GM12875 (cell line): ENCODE results near the gene MTFMT.

Experiments used
- H3K4me3 ChIP-seq: one replicate; pipeline ENCODE4 v1.5.1; 2011; ENCODE audit warnings: low read depth, low read length, control low read depth
- CTCF ChIP-seq: IDR thresholded peaks from 2 replicates; pipeline ENCODE4 v1.5.1; 2011; ENCODE audit warnings: low read depth, mild to moderate bottlenecking, control low read depth, inconsistent platforms, low read length, moderate library complexity, borderline replicate concordance; ENCODE audit not compliant: insufficient read depth

MTFMT gene

GRCh38 chr15:65072027-65072426 lies 42.6 kb upstream of the MTFMT start:
- TF ChIP-seq CTCF = no peak
- no peak overlapping the region for H3K4me3 ChIP-seq

GRCh38 chr15:65071381-65071811 lies 42.0 kb upstream of the MTFMT start:
- no peak overlapping the region for H3K4me3 ChIP-seq
- TF ChIP-seq CTCF = no peak

- H3K4me3 ChIP-seq = no peak overlapping the region
- no peak for TF ChIP-seq CTCF
Observed at GRCh38 chr15:65069779-65070546, 40.5 kb upstream of the MTFMT start.

GRCh38 chr15:65069179-65069578 lies 39.7 kb upstream of the MTFMT start:
- H3K4me3 ChIP-seq = no peak overlapping the region
- TF ChIP-seq CTCF = no peak

- TF ChIP-seq CTCF = no peak
Observed at GRCh38 chr15:65068403-65068788, 39.0 kb upstream of the MTFMT start.

GRCh38 chr15:65067645-65068402 lies 38.4 kb upstream of the MTFMT start, which contains the start of gene RASL12:
Gene RASL12 (minus strand): TSS chr15:65067991. CDS start chr15:65067835, 156 bp downstream.
- H3K4me3 ChIP-seq = no peak within 1 kb of the TSS
- no peak for TF ChIP-seq CTCF

More at GRCh38 chr15:65068403-65068788, 39.0 kb upstream of the MTFMT start:
- no peak overlapping the region for H3K4me3 ChIP-seq

- TF ChIP-seq CTCF = no peak
- no peak overlapping the region for H3K4me3 ChIP-seq
Observed at GRCh38 chr15:65067317-65067644, 37.8 kb upstream of the MTFMT start.
